ENCODE data around the gene SKA3.
"Not testable (repeated sequence)": the region's sequence is repeated elsewhere in the genome, so short reads cannot be mapped to it uniquely, and the experiment has no call there.

SKA3 gene

GRCh38 chr13:21198391-21198790, 22.0 kb upstream of the SKA3 start:
- not testable (repeated sequence) for H3K4me3 ChIP-seq (ENCODE audit: low read length); H3K9me3 ChIP-seq (ENCODE audit: low read length); H3K27me3 ChIP-seq (ENCODE audit: insufficient read depth, low read length); H3K4me1 ChIP-seq (ENCODE audit: insufficient read depth, low read length); H2AFZ ChIP-seq (ENCODE audit: low read depth, low read length); H3K36me3 ChIP-seq (ENCODE audit: insufficient read depth, low read length)

- not testable (repeated sequence) for H3K9me3 ChIP-seq (ENCODE audit: low read length); H3K27me3 ChIP-seq (ENCODE audit: insufficient read depth, low read length); H3K4me3 ChIP-seq (ENCODE audit: low read length); H3K4me1 ChIP-seq (ENCODE audit: insufficient read depth, low read length); H2AFZ ChIP-seq (ENCODE audit: low read depth, low read length); H3K36me3 ChIP-seq (ENCODE audit: insufficient read depth, low read length)
Observed at GRCh38 chr13:21197606-21198225, 21.4 kb upstream of the SKA3 start.

GRCh38 chr13:21194756-21195155, 18.4 kb upstream of the SKA3 start:
- not testable (repeated sequence) for H2AFZ ChIP-seq (ENCODE audit: low read depth, low read length); H3K36me3 ChIP-seq (ENCODE audit: insufficient read depth, low read length); H3K27me3 ChIP-seq (ENCODE audit: insufficient read depth, low read length); H3K4me1 ChIP-seq (ENCODE audit: insufficient read depth, low read length); H3K9me3 ChIP-seq (ENCODE audit: low read length); H3K4me3 ChIP-seq (ENCODE audit: low read length)

- not testable (repeated sequence) for H3K4me1 ChIP-seq (ENCODE audit: insufficient read depth, low read length); H2AFZ ChIP-seq (ENCODE audit: low read depth, low read length); H3K27me3 ChIP-seq (ENCODE audit: insufficient read depth, low read length); H3K36me3 ChIP-seq (ENCODE audit: insufficient read depth, low read length); H3K4me3 ChIP-seq (ENCODE audit: low read length); H3K9me3 ChIP-seq (ENCODE audit: low read length)
Observed at GRCh38 chr13:21186410-21186809, 10.1 kb upstream of the SKA3 start.

- no peak overlapping the region for H3K4me3 ChIP-seq (ENCODE audit: low read length)
- H3K36me3 ChIP-seq (ENCODE audit: insufficient read depth, low read length) = peaks cover 3% of the 10 kb centered on the region
- H2AFZ ChIP-seq (ENCODE audit: low read depth, low read length) = no peak overlapping the region
- no peaks in the 10 kb centered on the region for H3K27me3 ChIP-seq (ENCODE audit: insufficient read depth, low read length)
- peaks cover 7% of the 10 kb centered on the region for H3K4me1 ChIP-seq (ENCODE audit: insufficient read depth, low read length)
- no peaks in the 10 kb centered on the region for H3K9me3 ChIP-seq (ENCODE audit: low read length)
Observed at GRCh38 chr13:21181671-21182070, 5.3 kb upstream of the SKA3 start.

GRCh38 chr13:21176982-21177284, 581 bp upstream of the SKA3 start:
- H3K4me3 ChIP-seq (ENCODE audit: low read length) = peak overlapping the region; percentile 84
- H3K27me3 ChIP-seq (ENCODE audit: insufficient read depth, low read length) = no peaks in the 10 kb centered on the region

GRCh38 chr13:21175656-21176214, 617 bp downstream of the SKA3 start:
- H3K9me3 ChIP-seq (ENCODE audit: low read length) = no peaks in the 10 kb centered on the region
- H3K4me3 ChIP-seq (ENCODE audit: low read length) = peak overlapping the region; percentile 84
- H3K4me1 ChIP-seq (ENCODE audit: insufficient read depth, low read length) = peaks cover 7% of the 10 kb centered on the region
- H2AFZ ChIP-seq (ENCODE audit: low read depth, low read length) = peak overlapping the region; percentile 91
- no peaks in the 10 kb centered on the region for H3K27me3 ChIP-seq (ENCODE audit: insufficient read depth, low read length)
- H3K36me3 ChIP-seq (ENCODE audit: insufficient read depth, low read length) = peaks cover 6% of the 10 kb centered on the region

More at GRCh38 chr13:21176982-21177284, 581 bp upstream of the SKA3 start:
- Histone ChIP-seq H3K4me1 (ENCODE audit: insufficient read depth, low read length) (peaks cover 7% of the 10 kb centered on the region), H2AFZ (ENCODE audit: low read depth, low read length) (peak overlapping the region; percentile 91), H3K36me3 (ENCODE audit: insufficient read depth, low read length) (peaks cover 3% of the 10 kb centered on the region), H3K9me3 (ENCODE audit: low read length) (no peaks in the 10 kb centered on the region)

GRCh38 chr13:21173767-21174166, 2.6 kb downstream of the SKA3 start:
- not testable (repeated sequence) for H2AFZ ChIP-seq (ENCODE audit: low read depth, low read length); H3K4me1 ChIP-seq (ENCODE audit: insufficient read depth, low read length); H3K9me3 ChIP-seq (ENCODE audit: low read length); H3K27me3 ChIP-seq (ENCODE audit: insufficient read depth, low read length); H3K4me3 ChIP-seq (ENCODE audit: low read length)
- H3K36me3 ChIP-seq (ENCODE audit: insufficient read depth, low read length) = peaks cover 15% of the 10 kb centered on the region

- no peak overlapping the region for H3K4me3 ChIP-seq (ENCODE audit: low read length)
- H3K36me3 ChIP-seq (ENCODE audit: insufficient read depth, low read length) = peaks cover 25% of the 10 kb centered on the region
- no peaks in the 10 kb centered on the region for H3K27me3 ChIP-seq (ENCODE audit: insufficient read depth, low read length)
- H3K9me3 ChIP-seq (ENCODE audit: low read length) = no peaks in the 10 kb centered on the region
- H2AFZ ChIP-seq (ENCODE audit: low read depth, low read length) = no peak overlapping the region
- no peaks in the 10 kb centered on the region for H3K4me1 ChIP-seq (ENCODE audit: insufficient read depth, low read length)
Observed at GRCh38 chr13:21171420-21171819, 4.9 kb downstream of the SKA3 start.

- H3K27me3 ChIP-seq (ENCODE audit: insufficient read depth, low read length); H2AFZ ChIP-seq (ENCODE audit: low read depth, low read length); H3K9me3 ChIP-seq (ENCODE audit: low read length); H3K4me1 ChIP-seq (ENCODE audit: insufficient read depth, low read length); H3K4me3 ChIP-seq (ENCODE audit: low read length): not testable (repeated sequence)
- H3K36me3 ChIP-seq (ENCODE audit: insufficient read depth, low read length) = peaks cover 27% of the 10 kb centered on the region
Observed at GRCh38 chr13:21165606-21166005, 10.7 kb downstream of the SKA3 start.

- no peaks in the 10 kb centered on the region for H3K27me3 ChIP-seq (ENCODE audit: insufficient read depth, low read length)
- no peak overlapping the region for H3K4me3 ChIP-seq (ENCODE audit: low read length)
- H2AFZ ChIP-seq (ENCODE audit: low read depth, low read length) = no peak overlapping the region
- H3K36me3 ChIP-seq (ENCODE audit: insufficient read depth, low read length) = peaks cover 26% of the 10 kb centered on the region
- no peaks in the 10 kb centered on the region for H3K4me1 ChIP-seq (ENCODE audit: insufficient read depth, low read length)
- no peaks in the 10 kb centered on the region for H3K9me3 ChIP-seq (ENCODE audit: low read length)
Observed at GRCh38 chr13:21164631-21165030, 11.7 kb downstream of the SKA3 start.

GRCh38 chr13:21152251-21152899, 24.0 kb downstream of the SKA3 start:
- no peaks in the 10 kb centered on the region for H3K9me3 ChIP-seq (ENCODE audit: low read length)
- H2AFZ ChIP-seq (ENCODE audit: low read depth, low read length) = no peak overlapping the region
- no peaks in the 10 kb centered on the region for H3K4me1 ChIP-seq (ENCODE audit: insufficient read depth, low read length)
- H3K4me3 ChIP-seq (ENCODE audit: low read length) = no peak overlapping the region
- no peaks in the 10 kb centered on the region for H3K27me3 ChIP-seq (ENCODE audit: insufficient read depth, low read length)
- peaks cover 34% of the 10 kb centered on the region for H3K36me3 ChIP-seq (ENCODE audit: insufficient read depth, low read length)

GRCh38 chr13:21150013-21150412, 26.3 kb downstream of the SKA3 start:
- Histone ChIP-seq H3K4me1 (ENCODE audit: insufficient read depth, low read length) (no peaks in the 10 kb centered on the region), H3K36me3 (ENCODE audit: insufficient read depth, low read length) (peaks cover 41% of the 10 kb centered on the region), H3K27me3 (ENCODE audit: insufficient read depth, low read length) (no peaks in the 10 kb centered on the region), H3K4me3 (ENCODE audit: low read length) (no peak overlapping the region), H3K9me3 (ENCODE audit: low read length) (no peaks in the 10 kb centered on the region), H2AFZ (ENCODE audit: low read depth, low read length) (no peak overlapping the region)

- Histone ChIP-seq H2AFZ (ENCODE audit: low read depth, low read length) (no peak overlapping the region), H3K4me3 (ENCODE audit: low read length) (no peak overlapping the region), H3K9me3 (ENCODE audit: low read length) (no peaks in the 10 kb centered on the region), H3K36me3 (ENCODE audit: insufficient read depth, low read length) (peaks cover 41% of the 10 kb centered on the region), H3K27me3 (ENCODE audit: insufficient read depth, low read length) (no peaks in the 10 kb centered on the region), H3K4me1 (ENCODE audit: insufficient read depth, low read length) (no peaks in the 10 kb centered on the region)
Observed at GRCh38 chr13:21149568-21149967, 26.8 kb downstream of the SKA3 start.
